SW 1271 (cell line): ENCODE data around the gene GPER1.
"Not testable (repeated sequence)": the region's sequence is repeated elsewhere in the genome, so short reads cannot be mapped to it uniquely, and the experiment has no call there.

Experiments
- DNase-seq, 2 experiments: peaks; one replicate each; lab custom pipeline; 2025; lab: John Stamatoyannopoulos, UW

The GPER1 gene

DNA sequence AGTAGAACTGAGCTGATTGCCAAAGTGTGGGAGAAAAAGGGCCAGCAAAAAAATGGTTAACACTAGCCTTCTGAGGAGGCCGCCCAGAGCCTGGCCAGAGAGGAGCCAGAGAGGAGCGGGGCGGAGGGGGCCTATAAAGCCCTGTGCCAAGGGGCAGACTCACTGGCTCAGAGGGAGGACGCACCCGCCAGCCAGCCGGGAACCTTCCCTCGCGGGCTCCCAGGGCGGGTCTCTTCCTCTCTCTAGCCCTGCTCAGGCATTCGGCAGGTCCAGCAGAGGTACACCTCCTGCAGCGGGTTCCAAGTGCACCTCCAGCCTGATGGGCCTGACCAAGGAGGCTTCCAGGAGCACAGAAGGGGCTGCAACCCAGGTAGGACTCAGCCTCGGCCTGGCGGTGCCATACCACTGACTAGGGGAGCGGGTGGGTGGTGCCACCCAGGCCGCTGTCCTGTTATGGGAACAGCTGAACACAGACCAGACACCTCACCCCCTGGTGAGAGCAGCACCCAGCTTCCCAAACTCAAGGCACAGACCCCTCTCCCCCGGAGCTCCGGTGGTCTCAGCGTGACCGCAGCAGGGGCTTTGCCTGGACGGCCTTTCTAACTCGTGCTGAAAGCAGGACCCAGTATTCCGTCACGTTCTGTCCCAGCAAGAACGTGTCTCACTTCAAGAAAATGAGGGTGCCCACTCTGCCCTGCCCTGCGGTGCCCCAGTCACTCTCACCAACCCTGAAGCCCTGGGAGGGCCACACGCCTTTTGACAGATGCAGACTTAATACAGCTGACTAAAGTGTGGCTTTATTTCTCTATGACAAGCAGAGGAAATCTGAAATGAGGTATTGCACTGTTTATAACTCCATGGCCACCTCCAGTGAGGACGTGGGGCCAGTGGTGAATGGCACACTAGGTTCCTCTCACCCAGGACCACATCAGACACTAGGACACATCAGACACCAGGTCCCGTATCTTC, at the start of gene GPER1:
GPER1 (plus strand) TSS at position 162 of the 969 bp plus-strand sequence. CDS start 3,616 bp downstream, outside the sequence.
- DNase-seq: no peak

DNA sequence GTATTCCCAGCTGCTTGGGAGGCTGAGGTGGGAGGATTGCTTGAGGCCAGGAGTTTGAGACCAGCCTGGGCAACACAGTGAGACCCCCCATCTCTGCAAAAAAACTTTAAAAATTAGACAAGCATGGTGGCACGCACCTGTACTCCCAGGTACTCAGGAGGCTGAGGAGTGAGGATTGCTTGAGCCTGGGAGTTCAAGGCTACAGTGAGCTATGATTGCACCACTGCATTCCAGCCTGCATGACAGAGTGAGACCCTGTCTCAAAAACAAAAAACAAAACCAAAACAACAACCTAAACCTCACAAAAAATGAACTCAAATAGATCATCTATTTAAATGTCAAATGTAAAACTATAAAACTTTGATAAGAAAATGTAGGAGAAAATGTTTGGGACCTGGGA, 47.7 kb upstream of the GPER1 start:
- not testable (repeated sequence) for DNase-seq

DNA sequence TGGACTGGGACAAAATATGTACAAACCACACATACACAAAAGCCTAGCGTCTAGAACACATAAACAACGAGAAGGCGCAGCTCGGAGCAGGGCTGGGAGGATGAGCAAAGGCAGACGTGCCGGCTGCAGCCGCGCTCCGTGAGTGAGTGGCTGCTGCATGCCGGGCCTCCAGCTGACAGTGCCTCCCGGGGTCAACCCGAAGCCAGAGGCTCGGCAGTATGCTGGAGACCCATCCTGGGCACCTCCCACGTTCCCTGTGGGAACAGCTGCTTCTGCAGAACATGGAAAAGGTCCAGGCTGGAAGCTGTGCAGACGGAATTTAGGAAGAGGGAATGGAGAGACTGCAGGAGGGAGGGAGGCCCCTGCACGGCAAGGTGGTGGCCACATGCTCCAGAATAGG, 47.1 kb upstream of the GPER1 start:
- no peak for DNase-seq

DNA sequence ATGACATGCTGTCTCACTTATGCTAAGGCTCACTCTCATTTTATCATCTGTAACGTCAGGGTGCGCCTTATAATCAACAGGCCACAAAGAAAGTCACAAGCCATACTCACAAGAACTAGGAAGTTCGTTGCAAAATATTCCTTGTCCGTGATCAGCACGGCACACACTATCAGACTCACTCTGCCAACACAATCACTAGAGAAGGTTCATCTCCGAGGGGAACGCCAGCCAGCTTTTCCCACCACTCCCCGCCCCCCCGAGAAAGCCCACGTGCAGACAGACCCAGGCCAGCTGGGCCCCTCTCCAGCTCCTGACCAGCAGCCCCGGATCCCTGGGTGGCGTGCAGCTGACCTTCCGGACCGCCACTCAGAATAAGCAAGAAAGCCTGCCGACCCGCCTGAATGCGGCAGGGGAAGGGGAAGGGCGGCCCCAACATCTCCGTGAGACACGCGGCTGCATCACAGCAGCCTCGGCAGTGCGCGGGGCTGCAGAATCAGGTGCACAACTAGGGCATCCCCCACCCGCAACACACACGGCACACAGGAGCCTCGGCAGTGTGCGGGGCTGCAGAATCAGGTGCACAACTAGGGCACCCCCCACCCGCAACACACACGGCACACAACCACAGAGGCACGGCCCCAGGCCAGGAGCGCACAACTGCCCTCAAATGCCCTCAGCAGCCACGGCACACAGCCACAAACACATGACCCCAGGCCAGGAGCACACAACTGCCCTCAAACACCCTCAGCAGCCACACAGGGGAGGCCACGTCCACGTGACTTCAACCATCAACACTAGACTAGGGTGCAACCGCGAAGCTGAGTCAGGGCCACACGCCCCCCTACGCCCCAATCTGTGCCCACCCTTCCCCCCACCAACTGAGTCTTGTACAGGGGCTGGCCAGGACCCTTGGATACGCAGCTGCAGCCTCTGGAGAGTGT, 46.1 kb upstream of the GPER1 start:
- DNase-seq: no peak

DNA sequence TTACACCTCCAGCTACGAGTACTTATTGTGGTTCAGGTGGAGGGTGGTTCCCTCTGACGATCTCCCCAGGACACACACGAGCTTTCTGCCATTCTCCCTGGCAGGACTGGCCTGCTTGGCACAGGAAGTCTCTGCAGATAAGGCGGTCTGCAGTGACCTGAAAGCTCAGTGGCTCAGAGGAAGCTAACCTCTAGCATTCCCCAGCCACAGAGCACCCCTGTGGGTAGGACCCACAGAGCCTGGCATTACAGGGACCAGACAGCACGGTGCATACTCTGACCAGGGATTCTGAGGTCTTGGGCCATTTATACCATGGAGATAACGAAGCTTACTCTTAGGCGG, 45.5 kb upstream of the GPER1 start:
- no peak for DNase-seq

DNA sequence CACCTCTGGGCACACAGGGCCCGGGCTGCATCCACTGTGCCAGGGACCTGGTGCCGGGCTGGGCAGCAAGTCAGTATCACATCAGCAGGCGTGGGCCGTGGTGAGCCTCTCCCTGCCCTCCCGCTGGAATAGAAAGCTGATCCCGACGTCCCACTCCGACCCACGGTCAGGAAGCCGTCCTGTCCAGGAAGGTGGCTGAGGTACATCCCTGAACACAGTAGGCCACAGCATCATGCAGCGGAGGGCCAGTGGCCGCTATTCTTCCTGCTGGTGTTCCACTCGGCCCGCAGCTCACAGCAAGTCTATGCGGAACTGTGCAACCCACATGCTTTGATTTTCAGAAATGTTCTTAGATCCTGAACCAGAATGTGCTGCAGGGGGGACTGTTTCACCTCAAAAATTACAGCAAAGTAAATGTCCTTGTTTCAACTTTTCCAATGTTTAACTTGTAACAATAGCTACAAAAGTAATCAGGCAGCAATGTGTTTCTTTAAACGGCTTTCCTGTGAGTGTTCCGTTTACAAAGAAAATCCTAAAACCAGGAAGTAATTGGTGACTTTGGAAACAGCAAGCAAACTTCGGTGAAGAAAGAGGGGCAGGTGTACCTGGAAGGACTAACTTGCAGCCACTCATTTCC, 44.2 kb upstream of the GPER1 start:
- no peak for DNase-seq

DNA sequence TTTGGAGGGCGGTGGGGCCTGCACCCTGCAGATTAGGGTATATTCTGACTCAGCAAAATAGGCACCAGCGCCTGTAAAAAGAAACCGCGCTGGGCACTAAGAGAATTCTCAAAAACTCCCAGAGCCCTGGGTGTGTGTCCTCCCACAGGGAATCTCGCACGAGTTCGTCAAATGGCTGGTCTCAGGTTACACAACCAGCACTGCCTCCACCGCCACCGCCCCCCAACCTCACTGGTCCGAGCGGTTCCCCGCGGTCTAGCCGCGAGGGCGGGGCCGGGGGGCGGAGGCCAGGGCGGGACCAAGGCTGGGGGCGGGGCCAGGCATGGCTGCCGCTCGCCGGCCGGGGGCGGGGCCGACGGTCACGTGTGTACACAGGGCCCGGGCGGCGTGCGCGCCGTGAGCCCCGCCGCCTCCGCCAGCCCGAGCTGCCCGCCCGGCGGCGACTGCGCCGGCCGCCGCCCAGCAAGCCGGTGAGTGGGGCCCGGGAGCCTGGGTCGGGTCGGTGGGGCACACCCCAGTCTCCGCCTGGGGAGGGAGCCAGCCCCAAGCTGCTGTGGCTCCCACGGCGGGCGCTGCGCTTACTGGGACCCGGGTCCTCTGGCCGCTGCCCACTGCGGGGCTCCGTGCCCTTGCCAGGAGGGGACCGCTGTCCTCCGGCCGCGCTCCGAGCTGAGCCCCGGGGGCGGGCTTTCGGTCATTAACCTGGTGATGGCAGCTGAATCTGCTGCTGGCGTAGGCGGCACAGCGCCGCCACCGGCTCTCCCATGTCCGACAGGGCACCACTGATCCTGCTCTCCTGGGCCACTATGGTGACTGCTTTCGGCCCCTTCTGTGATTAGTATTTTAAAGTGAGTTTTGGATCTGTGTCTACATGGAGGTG, 43.5 kb upstream of the GPER1 start, which contains the start of gene GPR146:
GPR146 (plus strand) TSS at position 358 of the 880 bp plus-strand sequence. CDS start 12,970 bp downstream, outside the sequence.
- DNase-seq: peak; percentile 69 to 92

DNA sequence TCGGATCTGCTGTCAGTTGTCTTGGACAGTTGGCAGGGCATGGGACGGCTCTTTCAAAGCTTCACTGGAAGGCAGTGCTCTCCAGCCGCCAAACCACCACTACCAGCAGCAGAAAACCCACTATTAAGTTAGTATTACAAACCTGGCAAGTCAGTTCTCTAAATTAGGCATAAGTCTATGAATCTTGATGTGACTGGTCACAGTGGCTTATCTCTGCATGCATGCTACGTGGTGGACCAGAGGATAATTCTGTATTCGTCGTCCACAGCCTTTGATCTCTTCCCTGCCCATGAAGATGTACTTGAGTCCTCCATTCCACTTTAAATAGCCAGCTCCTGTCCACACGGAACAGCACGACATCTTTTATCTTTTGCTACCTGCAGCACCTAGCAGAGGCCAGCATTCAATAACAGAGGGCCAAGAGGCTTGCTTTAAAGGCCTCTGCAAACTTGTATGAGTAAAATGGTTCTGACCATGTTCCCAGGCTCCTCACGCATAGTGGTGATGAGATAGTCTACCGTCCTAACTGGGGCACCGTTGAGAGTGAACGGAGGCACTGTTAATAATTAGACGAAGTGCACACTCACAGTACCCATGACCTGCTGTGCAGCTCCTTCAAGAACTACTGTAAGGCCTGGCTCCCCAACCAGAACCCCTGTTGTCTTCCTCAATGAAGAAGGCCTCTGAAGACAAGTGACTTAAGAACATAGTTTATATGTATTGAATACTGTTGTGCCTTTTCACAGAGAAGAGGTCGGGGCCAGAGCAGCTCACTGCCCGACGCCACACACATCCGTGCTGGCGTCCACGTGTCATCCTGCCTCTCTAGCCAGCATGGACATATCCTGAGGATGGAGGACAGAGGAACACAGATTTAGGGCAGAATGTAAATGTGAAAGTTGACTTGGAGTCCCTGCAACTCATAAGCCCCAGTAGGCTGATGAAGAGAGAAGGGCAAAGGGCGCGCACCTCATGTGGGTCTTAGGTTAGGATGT, 42.5 kb upstream of the GPER1 start:
- no peak for DNase-seq

DNA sequence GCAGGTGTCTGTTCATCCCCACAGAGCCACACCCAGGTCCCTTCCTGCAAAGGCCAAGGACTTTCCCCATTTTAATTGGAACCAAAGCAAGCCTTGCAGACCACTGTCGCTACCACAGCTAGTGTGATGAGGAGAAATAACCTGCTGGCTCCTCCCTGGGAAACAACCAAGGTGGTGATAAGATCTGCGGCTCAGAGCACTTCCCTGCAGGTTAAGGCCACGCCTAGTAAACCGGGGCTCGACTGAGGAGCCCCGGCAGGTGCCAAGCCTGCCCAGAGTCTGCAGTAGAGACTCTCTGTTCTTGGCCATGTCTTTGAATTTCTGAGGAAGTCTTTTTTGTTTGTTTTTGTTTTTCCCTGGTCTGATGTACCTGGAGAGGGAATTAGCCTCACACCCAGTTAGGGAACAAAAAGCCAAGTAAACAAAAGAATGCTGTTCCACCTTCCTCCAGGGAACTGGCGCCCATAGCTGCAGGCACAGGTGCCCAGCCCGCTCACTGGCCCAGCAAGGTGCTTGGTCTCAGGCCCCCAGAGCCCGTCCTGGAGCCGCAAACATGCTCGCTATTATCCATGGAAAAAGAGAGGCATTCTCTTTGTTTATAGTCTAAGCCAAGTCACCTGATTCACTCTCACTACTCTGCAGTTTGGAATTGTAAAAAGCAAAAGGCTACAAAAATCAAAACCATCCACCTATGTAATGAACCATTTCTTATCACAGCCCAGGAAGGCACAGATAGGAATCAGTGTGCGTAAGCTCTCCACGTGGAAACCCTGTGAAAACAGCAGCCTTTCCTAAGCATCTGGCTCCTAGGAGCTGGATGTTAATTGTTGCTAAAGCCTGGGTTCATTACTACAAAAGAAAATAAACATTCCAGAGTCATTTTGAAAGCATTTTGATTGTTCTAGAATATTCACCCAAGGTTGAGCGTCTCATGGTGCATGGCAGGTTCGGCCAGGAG, 40.9 kb upstream of the GPER1 start:
- no peak for DNase-seq

DNA sequence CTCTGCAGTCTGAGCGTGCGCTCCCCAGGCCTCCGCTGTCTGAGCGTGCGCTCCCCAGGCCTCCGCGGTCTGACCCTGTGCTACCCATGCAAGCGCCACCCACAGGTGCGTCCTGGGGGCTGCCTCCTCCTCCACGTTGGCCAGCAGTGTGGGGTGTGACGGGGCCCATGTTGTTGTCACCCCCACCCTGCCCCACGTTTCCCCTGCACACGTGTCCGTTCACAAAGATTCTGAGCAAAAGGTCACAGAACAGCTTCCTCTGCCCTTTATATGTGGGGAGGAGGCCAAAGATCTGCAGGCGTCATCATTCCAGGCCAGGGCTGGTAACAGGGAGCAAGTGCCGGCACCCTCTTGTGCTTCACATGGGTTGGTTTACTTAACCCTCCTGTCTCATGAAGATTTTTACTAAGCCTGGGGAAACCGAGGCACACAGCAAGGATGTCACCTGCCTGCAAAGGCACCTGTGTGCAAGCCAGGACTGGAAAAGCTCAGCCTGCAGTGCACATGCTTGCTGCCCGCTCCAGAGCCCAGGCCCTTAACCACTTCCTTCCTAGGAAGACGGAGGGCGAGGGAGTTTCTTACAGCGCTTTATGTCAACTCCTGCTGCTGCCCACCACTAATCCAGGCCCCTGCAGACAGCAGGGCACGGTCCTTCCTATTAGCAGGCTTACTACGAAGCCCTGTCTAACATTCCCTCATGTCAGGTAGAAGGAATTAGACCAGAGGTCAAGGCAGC, 38.7 kb upstream of the GPER1 start:
- DNase-seq: no peak

DNA sequence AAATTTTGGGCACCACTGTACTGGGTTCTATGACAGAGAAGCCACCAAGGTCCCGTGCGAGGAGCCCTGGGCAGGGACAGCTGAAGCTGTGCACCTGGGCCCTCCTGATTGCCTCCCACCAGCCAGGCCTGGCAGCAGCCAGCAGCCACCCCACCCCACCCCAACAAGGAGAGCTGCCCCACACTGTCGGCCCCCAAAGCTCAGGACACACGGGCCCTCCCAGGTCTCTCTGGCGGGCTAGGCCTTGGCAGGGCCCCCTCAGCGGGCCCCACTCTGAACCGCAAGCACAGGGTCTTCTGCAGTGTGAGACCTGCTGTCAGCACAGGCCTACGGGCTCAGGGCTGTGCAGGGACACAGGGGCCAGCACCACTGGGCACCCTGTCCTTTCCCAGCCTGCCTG, 38.1 kb upstream of the GPER1 start:
- DNase-seq: no peak

DNA sequence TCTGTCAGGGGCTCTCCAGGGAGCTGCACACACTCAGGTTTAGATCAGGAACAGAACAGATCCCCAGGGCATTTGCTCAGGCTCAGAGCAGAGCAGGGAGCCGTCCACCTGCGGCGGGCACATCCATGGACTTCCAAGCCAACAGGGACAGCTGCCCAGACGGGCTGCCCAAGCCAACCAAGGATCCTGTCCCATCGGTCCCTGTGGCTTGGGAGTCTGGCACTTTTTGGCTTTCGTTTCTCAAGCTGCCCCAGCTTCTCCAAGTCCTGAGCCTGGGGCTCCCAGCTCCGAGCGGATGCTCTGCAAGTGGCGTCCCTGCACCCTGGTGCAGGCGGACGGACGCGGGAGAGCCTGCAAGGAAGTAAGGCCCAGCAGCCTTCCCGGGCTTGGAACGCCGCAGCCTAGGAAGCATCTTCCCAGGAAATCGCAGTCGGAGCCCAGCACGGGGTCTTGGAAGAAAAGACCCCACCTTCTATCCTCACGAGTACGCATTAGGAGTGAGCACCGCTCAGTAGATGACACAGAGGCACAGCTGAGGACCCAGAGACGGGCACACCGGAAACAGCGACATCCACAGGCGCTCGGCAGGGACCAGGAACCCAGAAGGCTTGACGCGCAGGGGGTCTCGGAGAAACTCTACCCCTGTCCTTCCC, 37.5 kb upstream of the GPER1 start:
- no peak for DNase-seq

DNA sequence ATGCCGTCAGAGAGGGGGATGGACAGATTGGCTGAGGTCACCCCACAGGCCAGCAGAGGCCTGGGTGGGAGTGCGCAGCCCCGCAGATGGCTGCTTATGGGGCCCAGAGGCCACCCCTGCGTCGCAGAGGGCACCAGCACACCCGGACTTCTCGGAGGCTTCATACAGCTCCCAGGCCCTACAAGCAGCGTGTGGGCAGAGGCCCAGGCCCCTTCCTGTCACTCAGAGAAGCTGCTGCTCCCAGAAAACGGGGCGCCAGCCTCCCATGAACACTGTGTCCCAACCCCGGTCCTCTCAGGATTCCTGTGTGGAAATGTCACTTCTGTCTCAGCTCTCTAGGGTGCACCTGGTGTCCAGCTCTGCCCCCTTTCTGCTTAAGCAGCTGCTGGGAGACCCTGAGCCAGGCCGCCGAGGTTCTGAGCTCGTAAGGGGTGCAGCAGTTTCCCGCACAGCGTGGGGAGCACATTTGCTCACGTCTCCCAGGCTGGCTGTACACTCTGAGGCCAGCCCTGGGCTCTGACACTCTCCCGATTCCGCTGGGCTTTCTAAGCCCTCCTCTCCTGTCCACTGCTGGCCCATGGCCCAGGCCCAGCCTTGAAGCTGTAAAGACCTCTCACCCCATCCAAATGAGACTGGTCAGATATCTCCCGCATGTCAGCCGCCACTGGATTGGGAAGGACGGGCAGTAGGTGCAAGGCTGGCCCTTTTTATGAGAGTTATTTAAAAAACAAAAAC, 36.8 kb upstream of the GPER1 start:
- DNase-seq: no peak

DNA sequence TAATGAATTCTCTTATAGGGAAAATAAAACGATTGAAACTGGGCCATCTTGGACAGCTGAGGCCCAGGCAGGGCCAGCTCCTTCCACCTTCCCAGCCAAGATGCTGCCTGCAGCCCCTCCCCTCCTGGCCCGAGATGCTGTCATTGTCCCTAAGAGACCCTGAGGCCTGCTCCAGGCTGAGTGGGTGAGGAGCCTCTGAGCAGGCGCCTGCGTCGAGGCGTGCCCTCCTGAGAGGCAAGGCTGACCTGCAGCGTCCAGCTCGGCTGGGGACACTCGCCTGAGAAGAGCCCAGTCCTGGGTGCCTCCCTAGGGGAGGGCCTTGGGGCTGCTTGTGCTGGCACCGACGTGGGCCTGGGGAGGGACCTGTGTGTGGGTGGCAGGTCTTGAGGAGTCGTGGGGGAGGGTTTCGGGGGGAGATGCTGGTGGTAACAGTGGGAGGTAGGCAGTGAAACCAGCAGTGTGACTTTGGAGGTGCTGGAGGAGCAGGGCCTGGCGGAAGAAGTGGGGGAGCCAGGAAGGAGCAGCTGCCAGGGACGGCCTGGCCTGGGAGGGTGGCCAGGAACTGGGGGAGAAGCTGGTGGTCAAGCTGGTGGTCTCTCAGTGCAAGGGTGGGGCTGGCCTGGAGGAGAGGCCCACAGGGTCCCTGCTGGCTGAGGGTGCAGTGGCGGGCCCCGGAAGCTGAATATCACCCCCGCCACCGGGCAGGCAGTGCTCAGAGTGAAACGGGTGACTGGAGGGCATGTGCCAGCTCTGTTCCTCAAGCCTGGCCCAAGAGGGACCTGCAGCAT, 35.7 kb upstream of the GPER1 start:
- DNase-seq: no peak

DNA sequence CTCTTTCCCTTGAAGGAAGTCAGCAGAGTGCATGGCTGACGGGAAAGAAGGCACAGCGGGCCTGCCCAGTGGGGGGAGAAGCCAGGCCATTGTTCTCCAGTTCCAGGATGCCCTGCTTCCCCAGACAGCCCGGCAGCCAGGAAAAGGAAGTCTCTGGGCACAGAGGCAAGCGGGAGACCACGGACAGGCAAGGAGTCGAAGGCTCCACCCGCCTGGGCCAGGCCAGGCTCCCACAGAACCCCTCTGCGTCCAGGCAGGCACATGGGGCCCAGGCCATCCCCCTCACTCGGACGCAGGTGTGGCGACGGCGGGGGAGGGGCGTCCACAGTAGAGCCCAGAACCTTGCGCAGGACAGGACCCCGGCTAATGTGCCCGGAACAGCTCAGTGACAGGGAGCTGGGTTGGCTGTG, 34.9 kb upstream of the GPER1 start:
- DNase-seq: no peak

DNA sequence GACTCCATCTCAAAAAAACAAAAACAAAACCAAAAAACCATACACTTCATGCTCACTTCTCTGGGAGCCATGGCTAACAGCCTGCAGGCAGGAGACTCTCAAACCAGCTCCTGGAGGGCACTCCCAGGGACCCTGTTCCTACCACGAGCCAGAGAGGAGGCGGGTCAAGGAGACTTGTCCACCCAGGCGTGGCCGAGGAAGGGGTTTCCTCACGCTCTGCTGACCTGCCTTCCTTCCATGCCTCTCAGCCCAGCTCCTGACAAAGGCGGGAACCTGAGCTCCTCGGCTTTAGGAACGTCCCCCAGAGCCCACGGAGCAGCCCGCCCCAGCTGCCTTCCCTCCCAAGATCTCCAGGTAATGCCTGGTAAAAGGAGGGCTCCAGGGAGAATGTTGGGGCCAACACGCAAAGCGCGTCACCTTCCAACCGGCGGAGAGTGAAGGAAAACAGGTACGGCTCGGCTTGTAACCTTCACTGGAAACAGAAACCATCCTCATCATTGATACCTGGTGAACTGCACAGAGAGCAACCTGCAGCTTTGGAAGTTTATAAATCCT, 34.0 kb upstream of the GPER1 start:
- DNase-seq: no peak
